ENCODE measurements around the gene CASP1.

The CASP1 gene

GRCh38 chr11:104995001-104995408 is 39.9 kb downstream of the CASP1 start:
- no peak for DNase-seq (ENCODE audit: extremely low read depth in 1 of 2, low read depth in 1 of 2)

- DNase-seq (ENCODE audit: extremely low read depth in 1 of 2, low read depth in 1 of 2): no peak
These were observed 42.2 kb downstream of the CASP1 start for GRCh38 chr11:104992781-104993180.

GRCh38 chr11:104991994-104992393 is 43.0 kb downstream of the CASP1 start:
- DNase-seq (ENCODE audit: extremely low read depth in 1 of 2, low read depth in 1 of 2): no peak

- DNase-seq (ENCODE audit: extremely low read depth in 1 of 2, low read depth in 1 of 2): no peak
These were observed 50.1 kb downstream of the CASP1 start for GRCh38 chr11:104984808-104985207.

GRCh38 chr11:104979839-104980238 is 55.1 kb downstream of the CASP1 start:
- DNase-seq (ENCODE audit: extremely low read depth in 1 of 2, low read depth in 1 of 2): no peak
